GM08714 (cell line): ENCODE data around the gene PDK4.
A peak's percentile ranks its signal among the peaks of the same experiment; 100 is the strongest.

ENCODE experiments used
- H3K4me3 ChIP-seq: fragments of 200-500 bp; sonication (Bioruptor generic); 2 replicates; pipeline ENCODE4 v1.5.1; 2014; ENCODE audit warnings: mild to moderate bottlenecking, low read length, inconsistent platforms
- ZNF274 ChIP-seq: IDR thresholded peaks from 2 replicates; pipeline ENCODE4 v1.6.1; 2012; ENCODE audit warnings: mild to moderate bottlenecking, low read depth, low read length

PDK4 gene

DNA sequence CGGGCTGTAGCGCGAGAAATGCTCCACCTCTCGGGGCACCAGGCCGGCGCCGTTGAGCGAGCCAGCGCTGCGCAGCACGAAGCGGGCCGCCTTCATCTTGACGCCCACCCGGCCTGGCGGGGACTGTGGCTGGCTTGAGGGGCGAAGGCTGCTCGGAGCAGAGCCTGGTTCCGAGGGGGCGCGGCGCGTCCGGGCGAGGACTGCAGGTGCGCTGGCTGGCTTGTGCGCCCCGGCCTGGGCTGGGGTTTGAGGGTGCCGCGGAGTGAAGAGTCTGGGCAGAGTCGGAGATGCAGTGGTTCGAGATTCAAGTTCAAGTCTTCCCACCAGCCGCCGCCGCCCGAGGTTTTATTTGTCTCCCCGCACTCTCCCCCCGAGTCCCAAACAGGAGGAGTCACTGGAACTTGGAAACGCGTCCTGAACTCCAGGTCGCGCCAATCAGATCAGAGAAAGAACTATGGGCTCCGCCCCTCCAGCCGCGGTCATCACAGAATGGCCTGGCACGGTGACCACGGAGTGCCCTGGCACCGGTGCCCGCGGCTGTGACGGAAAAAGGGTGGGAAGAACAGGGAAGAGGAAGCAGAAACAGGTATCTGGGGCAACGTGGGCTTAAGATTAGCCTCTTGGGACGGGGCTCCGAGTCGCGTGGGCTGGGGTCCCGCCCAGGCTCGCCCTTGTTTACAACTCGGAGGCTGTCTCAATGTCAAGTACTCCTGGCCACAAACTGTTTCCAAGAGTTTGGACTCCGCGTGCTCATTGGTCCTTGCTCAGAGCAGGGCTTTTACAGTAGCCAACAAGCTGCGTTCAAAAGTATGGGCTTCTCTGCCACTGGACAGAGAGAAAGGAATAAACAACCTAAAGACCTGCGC, at the start of gene PDK4:
PDK4 (minus strand) TSS at position 319 of the 866 bp plus-strand sequence; CDS start at position 96, 223 bp downstream.
- no peak for TF ChIP-seq ZNF274
- H3K4me3 ChIP-seq = peak within 1 kb of the TSS; percentile 63

- no peak for TF ChIP-seq ZNF274
- H3K4me3 ChIP-seq = no peak overlapping the region
Observed at GRCh38 chr7:95642173-95642572, 45.9 kb upstream of the PDK4 start.

DNA sequence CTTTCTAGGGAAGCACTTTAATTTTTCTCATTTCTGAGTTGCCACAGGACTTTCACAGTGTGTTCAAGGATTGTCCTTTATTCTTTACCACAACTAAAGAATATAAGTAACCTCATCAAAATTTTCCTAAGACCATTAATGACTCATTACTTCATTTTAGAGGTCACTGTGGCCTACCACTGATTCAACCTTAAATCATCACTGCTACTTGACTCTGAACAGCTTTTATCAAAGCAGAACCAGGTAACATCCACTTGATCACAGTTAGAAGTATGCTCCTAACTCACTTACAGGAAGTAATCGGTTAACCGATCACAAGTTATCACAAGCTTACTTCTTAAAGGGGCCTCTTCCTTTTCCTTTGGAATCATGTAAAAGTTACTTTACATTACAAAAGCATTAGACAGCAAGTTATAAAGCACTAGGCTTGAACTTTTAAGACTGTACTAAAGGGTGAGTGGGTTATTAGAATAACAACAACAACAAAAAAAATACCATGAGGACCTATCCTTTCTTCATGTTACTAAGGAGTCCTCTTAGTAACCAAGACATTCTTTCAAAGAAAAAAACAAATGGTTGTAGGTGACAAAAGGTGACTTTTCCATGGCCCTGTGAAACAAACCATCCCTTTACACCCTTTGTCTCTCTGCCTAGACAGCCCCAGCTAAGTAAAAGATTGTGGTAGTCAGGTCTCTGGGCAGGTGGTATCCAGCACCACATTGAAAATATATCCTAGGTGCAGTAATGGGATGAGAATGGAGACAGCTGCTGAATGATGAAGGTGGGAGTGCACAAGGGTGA, 40.0 kb upstream of the PDK4 start:
- TF ChIP-seq ZNF274 = no peak
- H3K4me3 ChIP-seq = no peak overlapping the region

GRCh38 chr7:95632609-95633008, 36.3 kb upstream of the PDK4 start:
- TF ChIP-seq ZNF274 = no peak
- H3K4me3 ChIP-seq = no peak overlapping the region

GRCh38 chr7:95631527-95631926, 35.2 kb upstream of the PDK4 start:
- no peak for TF ChIP-seq ZNF274
- no peak overlapping the region for H3K4me3 ChIP-seq

DNA sequence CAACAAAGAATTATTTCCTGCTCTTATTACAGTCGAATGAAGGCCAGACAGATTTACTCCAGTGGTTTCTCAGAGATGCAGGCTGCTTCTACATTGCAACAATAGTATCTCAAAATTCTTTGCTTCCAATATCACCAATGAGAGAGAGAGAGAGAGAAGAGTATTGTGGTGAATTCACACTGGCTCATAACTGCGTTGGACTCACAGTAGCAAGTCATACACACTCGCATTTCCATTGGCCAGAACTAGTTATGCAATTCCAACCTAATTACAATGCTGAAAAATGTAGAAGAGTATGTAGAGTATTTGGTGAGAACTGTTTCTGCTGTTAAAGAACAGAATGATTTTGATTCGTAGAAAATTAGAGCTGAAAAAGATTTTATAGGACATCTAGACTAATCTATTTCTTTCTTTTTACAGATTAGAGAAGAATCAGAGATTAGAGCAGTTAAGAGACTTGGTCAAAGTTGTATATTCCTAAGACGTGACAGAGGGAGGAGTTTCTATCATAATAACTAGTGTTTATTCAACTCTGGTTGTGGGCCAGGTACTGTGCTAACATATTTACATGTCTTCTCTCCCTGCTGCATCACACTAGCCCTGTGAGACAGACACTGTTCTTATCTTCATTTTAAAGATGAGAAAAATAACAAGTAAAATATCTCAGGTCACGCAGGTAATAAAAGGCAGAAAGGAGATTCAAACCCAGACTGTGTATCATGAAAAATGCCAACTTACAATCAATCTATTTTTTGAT, 34.6 kb upstream of the PDK4 start:
- no peak overlapping the region for H3K4me3 ChIP-seq
- TF ChIP-seq ZNF274 = no peak

GRCh38 chr7:95628831-95629439, 32.6 kb upstream of the PDK4 start:
- H3K4me3 ChIP-seq = no peak overlapping the region
- no peak for TF ChIP-seq ZNF274

- no peak overlapping the region for H3K4me3 ChIP-seq
- no peak for TF ChIP-seq ZNF274
Observed at GRCh38 chr7:95623788-95624187, 27.5 kb upstream of the PDK4 start.

DNA sequence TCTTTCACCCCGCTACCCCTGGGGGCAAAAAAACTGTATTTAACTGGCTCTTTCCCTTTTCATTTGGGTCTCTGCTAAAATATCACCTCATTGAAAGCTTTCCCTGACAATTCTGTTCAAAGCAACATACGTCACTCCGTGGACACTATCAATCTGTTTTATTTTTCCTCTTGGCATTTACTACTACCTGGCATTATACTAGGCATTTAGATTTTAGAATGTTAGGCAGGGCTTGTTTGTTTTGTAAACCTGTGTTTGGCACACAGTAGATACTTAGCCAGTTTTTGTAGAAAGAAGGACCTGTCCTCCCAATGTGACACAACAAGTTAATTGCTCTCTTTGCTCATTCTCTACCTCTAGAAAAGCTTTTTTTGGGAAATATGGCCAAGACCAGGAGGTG, 26.5 kb upstream of the PDK4 start:
- no peak for TF ChIP-seq ZNF274

GRCh38 chr7:95622001-95622549, 25.8 kb upstream of the PDK4 start:
- no peak overlapping the region for H3K4me3 ChIP-seq
- no peak for TF ChIP-seq ZNF274

More for the DNA sequence above, 26.5 kb upstream of the PDK4 start:
- H3K4me3 ChIP-seq = no peak overlapping the region

DNA sequence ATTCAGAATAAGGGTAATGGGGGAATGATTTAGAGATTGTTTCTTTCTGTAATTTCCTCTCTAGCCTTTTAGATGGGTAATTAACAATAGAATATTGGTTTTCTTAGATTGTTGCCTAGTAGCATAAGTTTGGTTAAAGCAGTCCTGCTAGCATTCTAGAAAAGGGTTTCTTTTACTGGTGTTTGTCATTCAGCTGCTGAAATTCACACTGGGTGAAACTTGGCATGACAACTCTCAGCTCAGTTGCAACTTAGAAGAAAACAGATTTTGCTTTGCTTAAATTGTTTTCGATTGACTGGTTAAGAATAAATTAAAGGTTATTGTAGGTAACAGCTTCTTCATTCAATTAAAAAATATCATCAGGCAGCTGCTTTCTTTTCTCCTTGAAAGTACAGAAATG, 25.1 kb upstream of the PDK4 start:
- TF ChIP-seq ZNF274 = no peak
- no peak overlapping the region for H3K4me3 ChIP-seq

- no peak for TF ChIP-seq ZNF274
- H3K4me3 ChIP-seq = no peak overlapping the region
Observed at GRCh38 chr7:95620631-95621030, 24.3 kb upstream of the PDK4 start.

- H3K4me3 ChIP-seq = no peak overlapping the region
- TF ChIP-seq ZNF274 = no peak
Observed at GRCh38 chr7:95619921-95620320, 23.6 kb upstream of the PDK4 start.
